HL-60 (cell line): ENCODE results near the gene SLC25A23.

ENCODE experiments used
- CTCF ChIP-seq: IDR thresholded peaks from one replicate; pipeline ENCODE4 v1.5.1; 2011; ENCODE audit warnings: low read length, control low read depth, inconsistent platforms; ENCODE audit not compliant: insufficient read depth
- POLR2AphosphoS5 ChIP-seq: IDR thresholded peaks from 2 replicates; pipeline ENCODE4 v1.6.1; 2012; ENCODE audit warnings: low read depth
- TF ChIP-seq, protein P1 (sequence below): IDR thresholded peaks from 2 replicates; pipeline ENCODE4 v1.6.1; 2012; ENCODE audit warnings: low read depth; ENCODE audit not compliant: insufficient replicate concordance

- TF ChIP-seq CTCF: no peak
- TF ChIP-seq, protein P1, sequence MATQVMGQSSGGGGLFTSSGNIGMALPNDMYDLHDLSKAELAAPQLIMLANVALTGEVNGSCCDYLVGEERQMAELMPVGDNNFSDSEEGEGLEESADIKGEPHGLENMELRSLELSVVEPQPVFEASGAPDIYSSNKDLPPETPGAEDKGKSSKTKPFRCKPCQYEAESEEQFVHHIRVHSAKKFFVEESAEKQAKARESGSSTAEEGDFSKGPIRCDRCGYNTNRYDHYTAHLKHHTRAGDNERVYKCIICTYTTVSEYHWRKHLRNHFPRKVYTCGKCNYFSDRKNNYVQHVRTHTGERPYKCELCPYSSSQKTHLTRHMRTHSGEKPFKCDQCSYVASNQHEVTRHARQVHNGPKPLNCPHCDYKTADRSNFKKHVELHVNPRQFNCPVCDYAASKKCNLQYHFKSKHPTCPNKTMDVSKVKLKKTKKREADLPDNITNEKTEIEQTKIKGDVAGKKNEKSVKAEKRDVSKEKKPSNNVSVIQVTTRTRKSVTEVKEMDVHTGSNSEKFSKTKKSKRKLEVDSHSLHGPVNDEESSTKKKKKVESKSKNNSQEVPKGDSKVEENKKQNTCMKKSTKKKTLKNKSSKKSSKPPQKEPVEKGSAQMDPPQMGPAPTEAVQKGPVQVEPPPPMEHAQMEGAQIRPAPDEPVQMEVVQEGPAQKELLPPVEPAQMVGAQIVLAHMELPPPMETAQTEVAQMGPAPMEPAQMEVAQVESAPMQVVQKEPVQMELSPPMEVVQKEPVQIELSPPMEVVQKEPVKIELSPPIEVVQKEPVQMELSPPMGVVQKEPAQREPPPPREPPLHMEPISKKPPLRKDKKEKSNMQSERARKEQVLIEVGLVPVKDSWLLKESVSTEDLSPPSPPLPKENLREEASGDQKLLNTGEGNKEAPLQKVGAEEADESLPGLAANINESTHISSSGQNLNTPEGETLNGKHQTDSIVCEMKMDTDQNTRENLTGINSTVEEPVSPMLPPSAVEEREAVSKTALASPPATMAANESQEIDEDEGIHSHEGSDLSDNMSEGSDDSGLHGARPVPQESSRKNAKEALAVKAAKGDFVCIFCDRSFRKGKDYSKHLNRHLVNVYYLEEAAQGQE: no peak
- TF ChIP-seq POLR2AphosphoS5: no peak
Measured at GRCh38 chr19:6427131-6427530, 32.5 kb downstream of the SLC25A23 start.
